Calu3 (cell line): ENCODE data around the gene ASB1. TPM values are rescaled to one million over a fixed set of nuclear protein-coding genes. Genes with fewer than 3 reads are reported as not detected.

Source experiments
- BruUV-seq: library from RNA; stranded (reverse); fragments of 400-500 nt; replicated peaks from 2 replicates; lab custom pipeline; 2021; lab: Mats Ljungman, UMichigan
- CTCF ChIA-PET: fragments of 300-600 bp; sonication (Branson Sonifier 250); formaldehyde crosslinking; loops from one replicate; lab custom pipeline; 2022; ENCODE audit warnings: antibody characterized with exemption; lab: Charles Lee
- DNase-seq: peaks from one replicate; pipeline ENCODE4 v3.0.0; 2022
- H3K27ac Mint-ChIP-seq: one replicate; pipeline ENCODE4 v1.8.0; 2022; ENCODE audit warnings: mixed read lengths; ENCODE audit not compliant: unreplicated experiment
- H3K27me3 Mint-ChIP-seq: one replicate; pipeline ENCODE4 v1.8.0; 2022; ENCODE audit warnings: mixed read lengths; ENCODE audit not compliant: unreplicated experiment
- H3K36me3 Mint-ChIP-seq: one replicate; pipeline ENCODE4 v1.8.0; 2022; ENCODE audit warnings: mild to moderate bottlenecking, moderate library complexity, mixed read lengths; ENCODE audit not compliant: insufficient read depth, unreplicated experiment
- H3K4me1 Mint-ChIP-seq: one replicate; pipeline ENCODE4 v1.8.0; 2022; ENCODE audit warnings: mild to moderate bottlenecking, low read depth, mixed read lengths; ENCODE audit not compliant: unreplicated experiment
- H3K4me3 Mint-ChIP-seq: one replicate; pipeline ENCODE4 v1.8.0; 2022; ENCODE audit warnings: mild to moderate bottlenecking, low read depth, moderate library complexity, mixed read lengths; ENCODE audit not compliant: unreplicated experiment
- H3K9me3 Mint-ChIP-seq: one replicate; pipeline ENCODE4 v1.8.0; 2022; ENCODE audit warnings: low read depth, mixed read lengths; ENCODE audit not compliant: unreplicated experiment
- intact Hi-C: fragments of 100-400 bp; cut with micrococcal nuclease; formaldehyde crosslinking; loops from one replicate; pipeline ENCODE4 v1.10.0; 2022; ENCODE audit not compliant: unreplicated experiment
- total RNA-seq: library from RNA; stranded (reverse); gene quantifications from 2 replicates; pipeline ENCODE4 v1.2.3, GENCODE V29; 2022
- TF ChIP-seq, protein P1 (sequence below): fragments of 200-600 bp; IDR thresholded peaks from one replicate; pipeline ENCODE4 v1.8.0; 2022; ENCODE audit warnings: antibody characterized with exemption; ENCODE audit not compliant: unreplicated experiment

Gene ASB1
- total RNA-seq, 1 experiment from 2014 or later = 71.6 TPM

DNA sequence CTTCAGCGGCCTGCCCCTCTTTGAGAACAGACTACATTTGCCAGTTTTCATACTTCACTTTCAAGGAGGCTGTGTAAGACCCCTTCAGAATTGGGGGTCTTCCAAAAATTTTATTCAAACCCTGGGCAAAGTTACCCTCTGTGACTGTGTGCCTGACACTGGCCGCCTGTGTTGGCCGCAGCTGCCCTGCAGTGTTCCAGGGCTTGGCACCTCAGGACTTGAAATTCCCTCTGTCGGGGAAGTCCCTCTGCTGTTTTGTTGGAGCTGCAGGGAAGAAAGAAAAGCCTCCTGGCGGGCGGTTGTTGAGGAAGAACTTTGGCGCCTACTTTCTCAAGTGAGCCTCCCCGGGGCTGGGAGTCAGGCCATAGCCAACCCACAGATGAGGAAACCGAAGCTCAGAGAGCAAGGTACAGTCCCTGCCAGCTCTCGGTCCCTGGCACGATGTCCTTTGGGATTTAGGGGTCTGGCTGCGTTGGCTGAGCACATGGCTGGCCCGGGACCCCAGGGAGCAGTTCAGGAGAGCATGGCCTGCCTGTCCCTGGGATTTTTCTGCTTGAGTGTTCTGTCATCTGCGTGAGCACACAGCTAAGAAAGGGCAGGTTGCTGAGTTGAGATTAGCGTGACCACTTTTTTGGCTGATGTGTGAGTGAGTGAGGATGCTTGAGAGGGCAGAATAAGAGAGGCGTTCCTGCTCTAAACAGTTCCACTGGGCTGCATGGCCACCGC is 17.9 kb upstream of the ASB1 start:
- Mint-ChIP-seq H3K27ac (no peak overlapping the region), H3K4me3 (no peak overlapping the region), H3K4me1 (no peaks in the 10 kb centered on the region), H3K27me3 (no peaks in the 10 kb centered on the region), H3K9me3 (no peaks in the 10 kb centered on the region), H3K36me3 (no peaks in the 10 kb centered on the region)
- intact Hi-C loops = no loop called here
- BruUV-seq = no TSS peak
- no peak for DNase-seq
- TF ChIP-seq, protein P1, sequence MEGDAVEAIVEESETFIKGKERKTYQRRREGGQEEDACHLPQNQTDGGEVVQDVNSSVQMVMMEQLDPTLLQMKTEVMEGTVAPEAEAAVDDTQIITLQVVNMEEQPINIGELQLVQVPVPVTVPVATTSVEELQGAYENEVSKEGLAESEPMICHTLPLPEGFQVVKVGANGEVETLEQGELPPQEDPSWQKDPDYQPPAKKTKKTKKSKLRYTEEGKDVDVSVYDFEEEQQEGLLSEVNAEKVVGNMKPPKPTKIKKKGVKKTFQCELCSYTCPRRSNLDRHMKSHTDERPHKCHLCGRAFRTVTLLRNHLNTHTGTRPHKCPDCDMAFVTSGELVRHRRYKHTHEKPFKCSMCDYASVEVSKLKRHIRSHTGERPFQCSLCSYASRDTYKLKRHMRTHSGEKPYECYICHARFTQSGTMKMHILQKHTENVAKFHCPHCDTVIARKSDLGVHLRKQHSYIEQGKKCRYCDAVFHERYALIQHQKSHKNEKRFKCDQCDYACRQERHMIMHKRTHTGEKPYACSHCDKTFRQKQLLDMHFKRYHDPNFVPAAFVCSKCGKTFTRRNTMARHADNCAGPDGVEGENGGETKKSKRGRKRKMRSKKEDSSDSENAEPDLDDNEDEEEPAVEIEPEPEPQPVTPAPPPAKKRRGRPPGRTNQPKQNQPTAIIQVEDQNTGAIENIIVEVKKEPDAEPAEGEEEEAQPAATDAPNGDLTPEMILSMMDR = no peak
- CTCF ChIA-PET = no interaction called here

DNA sequence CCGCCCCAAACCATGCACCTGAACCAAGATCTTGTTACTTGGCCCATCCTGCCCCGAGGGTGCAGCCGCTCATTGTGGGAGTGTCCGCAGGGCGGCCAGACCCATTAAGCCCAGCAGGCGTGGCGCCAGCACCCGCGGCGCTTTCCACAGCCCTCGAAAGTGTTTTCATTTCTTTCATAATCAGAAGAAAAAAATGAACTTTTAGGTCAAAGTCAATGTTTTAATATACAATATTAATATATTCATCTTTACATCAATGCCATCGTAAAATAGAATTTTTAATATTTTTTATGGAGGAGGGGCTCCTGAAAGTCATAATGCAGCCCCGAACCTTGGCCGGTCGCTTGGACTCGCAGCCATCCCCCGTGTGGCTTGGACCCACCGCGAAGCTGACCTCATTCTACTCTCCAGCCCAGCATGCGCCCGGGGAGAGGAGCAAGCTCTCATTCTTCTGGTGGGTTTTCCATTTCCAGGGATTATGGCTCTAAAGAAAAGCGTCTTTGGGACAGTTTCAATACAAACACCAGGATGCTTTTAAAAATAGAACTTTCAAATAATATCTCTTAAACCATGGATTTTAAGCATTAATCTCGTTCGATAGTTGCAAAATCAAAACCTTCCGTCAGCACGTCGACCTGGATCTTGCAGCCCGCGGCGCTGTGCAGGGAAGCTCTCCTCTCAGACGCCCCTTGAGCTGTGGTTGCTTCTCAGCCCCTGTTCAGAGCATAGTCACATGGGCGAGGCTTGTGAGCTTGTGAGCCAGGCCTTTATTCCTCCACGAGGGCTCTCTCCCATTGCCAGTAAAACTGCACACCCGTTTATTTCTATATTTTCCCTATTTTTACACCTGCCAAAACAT is 17.2 kb upstream of the ASB1 start:
- H3K36me3 Mint-ChIP-seq = no peaks in the 10 kb centered on the region
- CTCF ChIA-PET = no interaction called here
- H3K4me3 Mint-ChIP-seq = no peak overlapping the region
- DNase-seq = no peak
- H3K27ac Mint-ChIP-seq = no peak overlapping the region
- TF ChIP-seq, protein P1 = no peak
- no peaks in the 10 kb centered on the region for H3K4me1 Mint-ChIP-seq
- H3K27me3 Mint-ChIP-seq = no peaks in the 10 kb centered on the region
- no peaks in the 10 kb centered on the region for H3K9me3 Mint-ChIP-seq
- intact Hi-C loops = no loop called here
- no TSS peak for BruUV-seq

- no peaks in the 10 kb centered on the region for H3K27me3 Mint-ChIP-seq
- no peak for DNase-seq
- CTCF ChIA-PET = no interaction called here
- no peak overlapping the region for H3K4me3 Mint-ChIP-seq
- intact Hi-C loops = no loop called here
- no peaks in the 10 kb centered on the region for H3K4me1 Mint-ChIP-seq
- peaks cover 2% of the 10 kb centered on the region for H3K9me3 Mint-ChIP-seq
- TF ChIP-seq, protein P1 = no peak
- BruUV-seq = no TSS peak
- no peaks in the 10 kb centered on the region for H3K36me3 Mint-ChIP-seq
- no peak overlapping the region for H3K27ac Mint-ChIP-seq
Measured at GRCh38 chr2:238412067-238412767, 14.5 kb upstream of the ASB1 start.

GRCh38 chr2:238413368-238413767 is 13.4 kb upstream of the ASB1 start:
- Mint-ChIP-seq H3K4me3 (no peak overlapping the region), H3K27me3 (no peaks in the 10 kb centered on the region), H3K9me3 (peaks cover 2% of the 10 kb centered on the region), H3K36me3 (peaks cover 4% of the 10 kb centered on the region), H3K27ac (no peak overlapping the region), H3K4me1 (peaks cover 6% of the 10 kb centered on the region)
- CTCF ChIA-PET = no interaction called here
- intact Hi-C loops = no loop called here
- DNase-seq = no peak
- no TSS peak for BruUV-seq
- TF ChIP-seq, protein P1 = no peak
